ENCODE results near the gene HSPB3.

DNA sequence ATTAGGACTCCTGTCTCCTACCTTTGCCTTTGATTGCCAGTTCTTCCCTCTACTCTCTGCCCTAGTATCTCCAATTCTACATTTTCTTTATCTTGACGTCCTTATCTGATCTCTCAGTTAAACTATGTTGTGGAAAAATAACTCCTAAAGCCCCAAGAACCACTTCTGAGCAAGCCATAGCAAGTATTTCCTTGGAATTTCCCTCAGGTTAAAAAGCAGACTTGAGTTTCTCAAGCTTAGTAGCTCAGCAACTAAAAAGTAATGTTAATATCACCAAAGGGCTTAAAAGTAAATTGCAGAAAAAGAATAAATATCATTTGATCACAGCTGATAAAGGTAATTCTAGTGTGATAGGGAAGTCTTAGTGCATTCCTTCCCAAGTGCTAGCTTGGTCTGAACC is 13.2 kb upstream of the HSPB3 start:
- TF ChIP-seq POLR2AphosphoS5 (IDR thresholded peaks at IDR 0.05) (no peak), POLR2A (IDR thresholded peaks at IDR 0.05) (no peak)
- TF ChIP-seq, protein P1, sequence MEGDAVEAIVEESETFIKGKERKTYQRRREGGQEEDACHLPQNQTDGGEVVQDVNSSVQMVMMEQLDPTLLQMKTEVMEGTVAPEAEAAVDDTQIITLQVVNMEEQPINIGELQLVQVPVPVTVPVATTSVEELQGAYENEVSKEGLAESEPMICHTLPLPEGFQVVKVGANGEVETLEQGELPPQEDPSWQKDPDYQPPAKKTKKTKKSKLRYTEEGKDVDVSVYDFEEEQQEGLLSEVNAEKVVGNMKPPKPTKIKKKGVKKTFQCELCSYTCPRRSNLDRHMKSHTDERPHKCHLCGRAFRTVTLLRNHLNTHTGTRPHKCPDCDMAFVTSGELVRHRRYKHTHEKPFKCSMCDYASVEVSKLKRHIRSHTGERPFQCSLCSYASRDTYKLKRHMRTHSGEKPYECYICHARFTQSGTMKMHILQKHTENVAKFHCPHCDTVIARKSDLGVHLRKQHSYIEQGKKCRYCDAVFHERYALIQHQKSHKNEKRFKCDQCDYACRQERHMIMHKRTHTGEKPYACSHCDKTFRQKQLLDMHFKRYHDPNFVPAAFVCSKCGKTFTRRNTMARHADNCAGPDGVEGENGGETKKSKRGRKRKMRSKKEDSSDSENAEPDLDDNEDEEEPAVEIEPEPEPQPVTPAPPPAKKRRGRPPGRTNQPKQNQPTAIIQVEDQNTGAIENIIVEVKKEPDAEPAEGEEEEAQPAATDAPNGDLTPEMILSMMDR (IDR thresholded peaks at IDR 0.05): no peak

Data from sigmoid colon (tissue), 4 donors.